GM12878 (cell line): Measurements from ENCODE around the gene P3H2. TPM values are rescaled to one million over a fixed set of nuclear protein-coding genes. Genes with fewer than 3 reads are reported as not detected.

Experiments
- ATAC-seq: fragments of 200-7000 bp; cut with Tn5 transposase; 3 replicates; pipeline ENCODE4 v1.9.1; 2020; ENCODE audit warnings: mild to moderate bottlenecking, moderate library complexity
- BruUV-seq: library from RNA; stranded (reverse); fragments of 400-500 nt; replicated peaks from 2 replicates; lab custom pipeline; 2021; lab: Mats Ljungman, UMichigan
- CTCF ChIA-PET: fragments of 300-600 bp; sonication (Branson Sonifier 250); formaldehyde crosslinking; extraction: SDS; loops from one replicate; lab custom pipeline; 2021; ENCODE audit warnings: inconsistent platforms; lab: Yijun Ruan, JAX
- POLR2A ChIA-PET: fragments of 350-600 bp; formaldehyde crosslinking; extraction: SDS; loops from one replicate; lab custom pipeline; 2021; ENCODE audit warnings: inconsistent platforms; lab: Charles Lee
- RAD21 ChIA-PET: fragments of 300-600 bp; sonication (Branson Sonifier 250); formaldehyde crosslinking; loops from one replicate; lab custom pipeline; 2023; ENCODE audit warnings: antibody characterized with exemption; ENCODE audit not compliant: unreplicated experiment; lab: Charles Lee
- SMC1A ChIA-PET: fragments of 300-600 bp; sonication (Branson Sonifier 250); formaldehyde crosslinking; loops from one replicate; lab custom pipeline; 2023; ENCODE audit not compliant: unreplicated experiment, uncharacterized antibody; lab: Charles Lee
- DNase-seq: peaks from one replicate; pipeline ENCODE4 v3.0.0-alpha.2; 2011; ENCODE audit warnings: low read depth, low spot score
- FAIRE-seq: peaks from 3 replicates; lab custom pipeline; 2011; peaks lifted over from hg19 to GRCh38; lab: Jason Lieb, UNC
- H2AFZ ChIP-seq: 2 replicates; pipeline ENCODE4 v1.6.0; 2011; ENCODE audit warnings: low read depth, low read length, control low read depth; ENCODE audit not compliant: control insufficient read depth
- H3K27ac ChIP-seq: 2 replicates; pipeline ENCODE4 v1.5.1; 2011; ENCODE audit warnings: control low read depth; ENCODE audit not compliant: control insufficient read depth, insufficient read depth
- H3K27me3 ChIP-seq, 2 experiments: replicated peaks in 1 of 2; 2 replicates each; pipeline versions ENCODE4 v1.6.0 to v1.6.1; 2011; ENCODE audit warnings: low read length in 1 of 2; ENCODE audit not compliant: control insufficient read depth in 2 of 2, insufficient read depth in 2 of 2
- H3K36me3 ChIP-seq, 2 experiments: 2 replicates each; pipeline ENCODE4 v1.5.1; 2011; ENCODE audit warnings: low read length in 1 of 2; ENCODE audit not compliant: control insufficient read depth in 2 of 2, insufficient read depth in 2 of 2
- H3K4me1 ChIP-seq: 2 replicates; pipeline ENCODE4 v1.6.1; 2011; ENCODE audit warnings: mild to moderate bottlenecking, low read length, moderate library complexity, mixed read lengths; ENCODE audit not compliant: control insufficient read depth, insufficient read depth
- H3K4me2 ChIP-seq: 2 replicates; pipeline ENCODE4 v1.6.0; 2011; ENCODE audit warnings: control low read depth; ENCODE audit not compliant: control insufficient read depth, insufficient read depth
- H3K4me3 ChIP-seq: fragments of 200-600 bp; sonication (generic); 2 replicates; pipeline ENCODE4 v1.5.1; 2016
- H3K79me2 ChIP-seq: 2 replicates; pipeline ENCODE4 v1.6.0; 2011; ENCODE audit warnings: low read length; ENCODE audit not compliant: control insufficient read depth, insufficient read depth
- H3K9ac ChIP-seq: 2 replicates; pipeline ENCODE4 v1.8.0; 2011; ENCODE audit warnings: low read length, control low read depth, mixed read lengths; ENCODE audit not compliant: control insufficient read depth, insufficient read depth
- H3K9me3 ChIP-seq: replicated peaks from 3 replicates; pipeline ENCODE4 v1.5.1; 2011; ENCODE audit warnings: mild to moderate bottlenecking, low read length; ENCODE audit not compliant: control insufficient read depth, insufficient read depth
- H4K20me1 ChIP-seq: 2 replicates; pipeline ENCODE4 v1.6.0; 2011; ENCODE audit not compliant: control insufficient read depth, insufficient read depth
- ETV6 ChIP-seq, 2 experiments: fragments of 450-650 bp in 1 of 2; IDR thresholded peaks in 1 of 2; conservative IDR thresholded peaks in 1 of 2; 2 replicates each; pipeline ENCODE4 v1.6.1; 2014; ENCODE audit warnings: antibody characterized with exemption in 1 of 2, borderline replicate concordance in 1 of 2, low read depth in 1 of 2, mild to moderate bottlenecking in 1 of 2, moderate library complexity in 1 of 2
- LARP7 ChIP-seq: fragments of 450-650 bp; IDR thresholded peaks from 2 replicates; pipeline ENCODE4 v1.6.1; 2017; ENCODE audit warnings: mild to moderate bottlenecking
- PAX5 ChIP-seq: IDR thresholded peaks from 2 replicates; pipeline ENCODE4 v1.6.1; 2011; ENCODE audit warnings: low read depth, low read length, borderline replicate concordance
- PML ChIP-seq: IDR thresholded peaks from 2 replicates; pipeline ENCODE4 v1.6.1; 2012; ENCODE audit warnings: low read length, inconsistent platforms
- POLR2AphosphoS2 ChIP-seq: IDR thresholded peaks from 2 replicates; pipeline ENCODE4 v1.6.1; 2011; ENCODE audit warnings: low read depth, mild to moderate bottlenecking, low read length, improper control_type of control experiment, moderate library complexity
- SMAD1 ChIP-seq: fragments of 450-650 bp; IDR thresholded peaks from 2 replicates; pipeline ENCODE4 v1.6.1; 2018; ENCODE audit warnings: mild to moderate bottlenecking, low read depth; ENCODE audit not compliant: partially characterized antibody
- STAT1 ChIP-seq: fragments of 450-650 bp; conservative IDR thresholded peaks from 2 replicates; pipeline ENCODE4 v1.6.1; 2014; ENCODE audit warnings: antibody characterized with exemption, mild to moderate bottlenecking
- ZNF384 ChIP-seq: IDR thresholded peaks from 2 replicates; pipeline ENCODE4 v1.6.1; 2012; ENCODE audit warnings: low read depth, mild to moderate bottlenecking, low read length, improper control_type of control experiment, borderline replicate concordance
- ZSCAN29 ChIP-seq: fragments of 450-650 bp; IDR thresholded peaks from 2 replicates; pipeline ENCODE4 v1.6.1; 2017; ENCODE audit warnings: mild to moderate bottlenecking, moderate library complexity
- WGBS: methylation state at CpG from one replicate; pipeline ENCODE4 v1.1.6; 2016; ENCODE audit warnings: low lambda C conversion rate; ENCODE audit not compliant: insufficient replicate concordance, insufficient coverage; ENCODE audit errors: missing lambda C conversion rate; 5-methylcytosine and 5-hydroxymethylcytosine counted together
- in situ Hi-C: fragments of 300-500 bp; cut with MboI; formaldehyde crosslinking; loops from 9 replicates; pipeline ENCODE4 v1.14.3; 2018; ENCODE audit warnings: mixed read lengths
- intact Hi-C: fragments of 100-400 bp; cut with micrococcal nuclease; formaldehyde crosslinking; loops from one replicate; pipeline ENCODE4 v1.14.2; 2022; ENCODE audit not compliant: unreplicated experiment
- polyA plus RNA-seq, 11 experiments: library from polyadenylated mRNA; depleted of rRNA in 4 of 11; unstranded in 6 of 11; stranded (reverse) in 5 of 11; fragments of >200 nt; fragmentation: Nextera tagmentation in 4 of 11; fragmentation: Illumina TruSeq in 1 of 11; extraction: Ambion mirVana in 4 of 11; extraction: Trizol in 1 of 11; gene quantifications; 1 replicate in 1 of 11; 2 replicates in 10 of 11; pipeline versions ENCODE4 v1.2.1 to v1.2.3, GENCODE V29; 2011 to 2016; ENCODE audit warnings: inconsistent platforms in 2 of 11, missing spikeins in 2 of 11, low read depth in 1 of 11
- total RNA-seq, 4 experiments: library from RNA; depleted of rRNA in 3 of 4; stranded (reverse); fragments of >200 nt in 3 of 4; fragmentation: Illumina TruSeq in 1 of 4; extraction: Trizol in 1 of 4; gene quantifications; 2 replicates each; pipeline versions ENCODE4 v1.2.1 to v1.2.3, GENCODE V29; 2013 to 2021

Gene P3H2
- total and polyA plus RNA-seq, 10 of the 15 experiments (the other 5 are each of a cell fraction or from before 2014, with no cell fraction given), result 27.0 to 97.6 (median 83.2) TPM

- Histone ChIP-seq H3K36me3 (no peaks in the 10 kb centered on the region), H4K20me1 (no peaks in the 10 kb centered on the region), H3K27ac (no peak overlapping the region), H3K4me2 (no peak overlapping the region), H2AFZ (no peak overlapping the region), H3K4me1 (no peaks in the 10 kb centered on the region), H3K4me3 (no peak overlapping the region), H3K79me2 (no peaks in the 10 kb centered on the region), H3K27me3 (no peaks in the 10 kb centered on the region; a peak in 1 of 4 replicates), H3K9ac (no peak overlapping the region), H3K9me3 (no peaks in the 10 kb centered on the region)
- ATAC-seq (no peak), DNase-seq (no peak), FAIRE-seq (no peak)
- SMC1A ChIA-PET, result interaction anchor here (0.7 to 2.7 kb wide), 7 partner anchors 12 to 371 kb away, joined by 3 to 12 read pairs (median 3); no protein-coding TSS in a partner anchor
- BruUV-seq, result no TSS peak
- POLR2A ChIA-PET, result interaction anchor here (0.9 kb wide), 1 partner anchor 13 kb away, joined by 3 read pairs; no protein-coding TSS in a partner anchor
- RAD21 ChIA-PET, result interaction anchor here (0.6 to 1.6 kb wide), 5 partner anchors 12 to 371 kb away, joined by 3 to 4 read pairs (median 3); no protein-coding TSS in a partner anchor
- WGBS, result 81% methylated on average over 6 of the region's 6 CpGs
- in situ Hi-C loops, result no loop called here
- CTCF ChIA-PET, result interaction anchor here (0.7 to 1.9 kb wide), 6 partner anchors 35 to 412 kb away, joined by 3 to 5 read pairs (median 3); no protein-coding TSS in a partner anchor
- intact Hi-C loops, result no loop called here
- TF ChIP-seq POLR2AphosphoS2 (no peak), STAT1 (no peak), ZNF384 (no peak), LARP7 (no peak), PML (no peak), PAX5 (no peak), ZSCAN29 (no peak), SMAD1 (no peak), ETV6 (conservative IDR thresholded peaks at IDR 0.05 in 1 of 2, IDR thresholded peaks at IDR 0.05 in 1 of 2; ENCODE audit: borderline replicate concordance in 1 of 2, low read depth in 1 of 2) (no peak)
Measured at GRCh38 chr3:190012784-190013183, 107.9 kb downstream of the P3H2 start.
